ENCODE results near the gene SPATA20. TPM values are rescaled to one million over a fixed set of nuclear protein-coding genes. Genes with fewer than 3 reads are reported as not detected.

Gene SPATA20
- total and polyA plus RNA-seq, 2 of the 13 experiments (the other 11 are each of a cell fraction or from before 2014, with no cell fraction given): 36.1 to 64.8 TPM

DNA sequence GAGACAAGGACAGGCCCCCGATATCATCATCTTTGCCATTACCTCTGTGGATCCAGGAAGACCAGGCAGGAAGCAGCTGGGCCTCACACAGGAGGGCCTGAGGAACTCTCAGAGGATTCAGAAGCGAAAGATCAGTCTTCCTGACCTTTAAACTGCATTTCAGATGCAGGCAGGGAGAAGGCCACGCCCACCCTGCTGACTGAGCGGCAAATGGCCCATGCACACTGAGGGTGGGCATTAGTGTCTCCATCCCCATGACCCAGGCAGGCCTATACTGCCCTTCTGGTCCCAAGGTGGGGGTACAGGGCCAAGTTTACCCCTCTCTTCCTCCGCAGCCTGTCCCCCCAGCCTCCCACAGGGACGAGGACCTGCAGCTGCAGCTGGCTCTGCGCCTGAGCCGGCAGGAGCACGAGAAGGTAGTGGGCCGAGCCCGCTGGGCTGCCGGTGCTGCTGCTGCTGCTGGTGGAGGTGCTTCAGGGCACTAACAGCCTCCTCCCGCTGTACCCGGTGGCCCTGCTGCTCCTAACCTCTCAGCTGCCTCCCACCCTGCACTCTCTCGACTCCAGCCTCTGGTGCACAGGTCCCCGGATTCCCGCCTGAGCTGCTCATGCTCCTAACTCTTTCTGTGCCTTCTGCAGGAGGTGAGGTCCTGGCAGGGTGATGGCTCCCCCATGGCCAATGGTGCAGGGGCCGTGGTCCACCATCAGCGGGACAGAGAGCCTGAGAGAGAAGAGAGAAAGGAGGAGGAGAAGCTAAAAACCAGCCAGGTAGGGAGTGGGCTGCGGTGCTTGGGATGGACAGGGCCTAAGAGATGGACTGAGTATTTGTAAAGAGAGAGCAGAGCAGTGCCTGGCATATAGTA lies 8.2 kb upstream of the SPATA20 start (continued):
- peak; percentile 73; the same call in 1 of the 2 replicates for TF ChIP-seq SALL1 (CRISPR knock-in tag; IDR thresholded peaks at IDR 0.05)
- no peak for TF ChIP-seq ATF7 (IDR thresholded peaks at IDR 0.05)
- peak; percentile 25; the same call in 1 of the 2 replicates for TF ChIP-seq ATF7 (CRISPR knock-in tag; IDR thresholded peaks at IDR 0.05)
- TF ChIP-seq PAF1 (CRISPR knock-in tag; IDR thresholded peaks at IDR 0.05): no peak
- TF ChIP-seq SRY (CRISPR knock-in tag; IDR thresholded peaks at IDR 0.05): no peak
- peak; percentile 69; the same call in 1 of the 2 replicates for TF ChIP-seq ZSCAN21 (CRISPR knock-in tag; IDR thresholded peaks at IDR 0.05; ENCODE audit: borderline replicate concordance)
- no peak for TF ChIP-seq CHD4 (IDR thresholded peaks at IDR 0.05; ENCODE audit: borderline replicate concordance, low read length)
- TF ChIP-seq, protein P1, sequence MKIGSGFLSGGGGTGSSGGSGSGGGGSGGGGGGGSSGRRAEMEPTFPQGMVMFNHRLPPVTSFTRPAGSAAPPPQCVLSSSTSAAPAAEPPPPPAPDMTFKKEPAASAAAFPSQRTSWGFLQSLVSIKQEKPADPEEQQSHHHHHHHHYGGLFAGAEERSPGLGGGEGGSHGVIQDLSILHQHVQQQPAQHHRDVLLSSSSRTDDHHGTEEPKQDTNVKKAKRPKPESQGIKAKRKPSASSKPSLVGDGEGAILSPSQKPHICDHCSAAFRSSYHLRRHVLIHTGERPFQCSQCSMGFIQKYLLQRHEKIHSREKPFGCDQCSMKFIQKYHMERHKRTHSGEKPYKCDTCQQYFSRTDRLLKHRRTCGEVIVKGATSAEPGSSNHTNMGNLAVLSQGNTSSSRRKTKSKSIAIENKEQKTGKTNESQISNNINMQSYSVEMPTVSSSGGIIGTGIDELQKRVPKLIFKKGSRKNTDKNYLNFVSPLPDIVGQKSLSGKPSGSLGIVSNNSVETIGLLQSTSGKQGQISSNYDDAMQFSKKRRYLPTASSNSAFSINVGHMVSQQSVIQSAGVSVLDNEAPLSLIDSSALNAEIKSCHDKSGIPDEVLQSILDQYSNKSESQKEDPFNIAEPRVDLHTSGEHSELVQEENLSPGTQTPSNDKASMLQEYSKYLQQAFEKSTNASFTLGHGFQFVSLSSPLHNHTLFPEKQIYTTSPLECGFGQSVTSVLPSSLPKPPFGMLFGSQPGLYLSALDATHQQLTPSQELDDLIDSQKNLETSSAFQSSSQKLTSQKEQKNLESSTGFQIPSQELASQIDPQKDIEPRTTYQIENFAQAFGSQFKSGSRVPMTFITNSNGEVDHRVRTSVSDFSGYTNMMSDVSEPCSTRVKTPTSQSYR (CRISPR knock-in tag; IDR thresholded peaks at IDR 0.05; ENCODE audit: borderline replicate concordance): no peak
- peak; percentile 20; the same call in 1 of the 2 replicates for TF ChIP-seq KLF13 (CRISPR knock-in tag; IDR thresholded peaks at IDR 0.05)
- TF ChIP-seq MBNL3 (CRISPR knock-in tag; conservative IDR thresholded peaks at IDR 0.05): no peak
- no peak for TF ChIP-seq ZNF432 (CRISPR knock-in tag; IDR thresholded peaks at IDR 0.05; ENCODE audit: borderline replicate concordance)
- TF ChIP-seq, protein P2, sequence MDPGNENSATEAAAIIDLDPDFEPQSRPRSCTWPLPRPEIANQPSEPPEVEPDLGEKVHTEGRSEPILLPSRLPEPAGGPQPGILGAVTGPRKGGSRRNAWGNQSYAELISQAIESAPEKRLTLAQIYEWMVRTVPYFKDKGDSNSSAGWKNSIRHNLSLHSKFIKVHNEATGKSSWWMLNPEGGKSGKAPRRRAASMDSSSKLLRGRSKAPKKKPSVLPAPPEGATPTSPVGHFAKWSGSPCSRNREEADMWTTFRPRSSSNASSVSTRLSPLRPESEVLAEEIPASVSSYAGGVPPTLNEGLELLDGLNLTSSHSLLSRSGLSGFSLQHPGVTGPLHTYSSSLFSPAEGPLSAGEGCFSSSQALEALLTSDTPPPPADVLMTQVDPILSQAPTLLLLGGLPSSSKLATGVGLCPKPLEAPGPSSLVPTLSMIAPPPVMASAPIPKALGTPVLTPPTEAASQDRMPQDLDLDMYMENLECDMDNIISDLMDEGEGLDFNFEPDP (CRISPR knock-in tag; conservative IDR thresholded peaks at IDR 0.05): no peak
- no peak for TF ChIP-seq ZNF670 (CRISPR knock-in tag; IDR thresholded peaks at IDR 0.05; ENCODE audit: borderline replicate concordance)
- no peak for TF ChIP-seq CBX1 (IDR thresholded peaks at IDR 0.05; ENCODE audit: low read depth)
- TF ChIP-seq, protein P3, sequence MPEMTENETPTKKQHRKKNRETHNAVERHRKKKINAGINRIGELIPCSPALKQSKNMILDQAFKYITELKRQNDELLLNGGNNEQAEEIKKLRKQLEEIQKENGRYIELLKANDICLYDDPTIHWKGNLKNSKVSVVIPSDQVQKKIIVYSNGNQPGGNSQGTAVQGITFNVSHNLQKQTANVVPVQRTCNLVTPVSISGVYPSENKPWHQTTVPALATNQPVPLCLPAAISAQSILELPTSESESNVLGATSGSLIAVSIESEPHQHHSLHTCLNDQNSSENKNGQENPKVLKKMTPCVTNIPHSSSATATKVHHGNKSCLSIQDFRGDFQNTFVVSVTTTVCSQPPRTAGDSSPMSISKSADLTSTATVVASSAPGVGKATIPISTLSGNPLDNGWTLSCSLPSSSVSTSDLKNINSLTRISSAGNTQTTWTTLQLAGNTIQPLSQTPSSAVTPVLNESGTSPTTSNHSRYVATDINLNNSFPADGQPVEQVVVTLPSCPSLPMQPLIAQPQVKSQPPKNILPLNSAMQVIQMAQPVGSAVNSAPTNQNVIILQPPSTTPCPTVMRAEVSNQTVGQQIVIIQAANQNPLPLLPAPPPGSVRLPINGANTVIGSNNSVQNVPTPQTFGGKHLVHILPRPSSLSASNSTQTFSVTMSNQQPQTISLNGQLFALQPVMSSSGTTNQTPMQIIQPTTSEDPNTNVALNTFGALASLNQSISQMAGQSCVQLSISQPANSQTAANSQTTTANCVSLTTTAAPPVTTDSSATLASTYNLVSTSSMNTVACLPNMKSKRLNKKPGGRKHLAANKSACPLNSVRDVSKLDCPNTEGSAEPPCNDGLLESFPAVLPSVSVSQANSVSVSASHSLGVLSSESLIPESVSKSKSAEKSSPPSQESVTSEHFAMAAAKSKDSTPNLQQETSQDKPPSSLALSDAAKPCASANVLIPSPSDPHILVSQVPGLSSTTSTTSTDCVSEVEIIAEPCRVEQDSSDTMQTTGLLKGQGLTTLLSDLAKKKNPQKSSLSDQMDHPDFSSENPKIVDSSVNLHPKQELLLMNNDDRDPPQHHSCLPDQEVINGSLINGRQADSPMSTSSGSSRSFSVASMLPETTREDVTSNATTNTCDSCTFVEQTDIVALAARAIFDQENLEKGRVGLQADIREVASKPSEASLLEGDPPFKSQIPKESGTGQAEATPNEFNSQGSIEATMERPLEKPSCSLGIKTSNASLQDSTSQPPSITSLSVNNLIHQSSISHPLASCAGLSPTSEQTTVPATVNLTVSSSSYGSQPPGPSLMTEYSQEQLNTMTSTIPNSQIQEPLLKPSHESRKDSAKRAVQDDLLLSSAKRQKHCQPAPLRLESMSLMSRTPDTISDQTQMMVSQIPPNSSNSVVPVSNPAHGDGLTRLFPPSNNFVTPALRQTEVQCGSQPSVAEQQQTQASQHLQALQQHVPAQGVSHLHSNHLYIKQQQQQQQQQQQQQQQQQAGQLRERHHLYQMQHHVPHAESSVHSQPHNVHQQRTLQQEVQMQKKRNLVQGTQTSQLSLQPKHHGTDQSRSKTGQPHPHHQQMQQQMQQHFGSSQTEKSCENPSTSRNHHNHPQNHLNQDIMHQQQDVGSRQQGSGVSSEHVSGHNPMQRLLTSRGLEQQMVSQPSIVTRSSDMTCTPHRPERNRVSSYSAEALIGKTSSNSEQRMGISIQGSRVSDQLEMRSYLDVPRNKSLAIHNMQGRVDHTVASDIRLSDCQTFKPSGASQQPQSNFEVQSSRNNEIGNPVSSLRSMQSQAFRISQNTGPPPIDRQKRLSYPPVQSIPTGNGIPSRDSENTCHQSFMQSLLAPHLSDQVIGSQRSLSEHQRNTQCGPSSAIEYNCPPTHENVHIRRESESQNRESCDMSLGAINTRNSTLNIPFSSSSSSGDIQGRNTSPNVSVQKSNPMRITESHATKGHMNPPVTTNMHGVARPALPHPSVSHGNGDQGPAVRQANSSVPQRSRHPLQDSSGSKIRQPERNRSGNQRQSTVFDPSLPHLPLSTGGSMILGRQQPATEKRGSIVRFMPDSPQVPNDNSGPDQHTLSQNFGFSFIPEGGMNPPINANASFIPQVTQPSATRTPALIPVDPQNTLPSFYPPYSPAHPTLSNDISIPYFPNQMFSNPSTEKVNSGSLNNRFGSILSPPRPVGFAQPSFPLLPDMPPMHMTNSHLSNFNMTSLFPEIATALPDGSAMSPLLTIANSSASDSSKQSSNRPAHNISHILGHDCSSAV (CRISPR knock-in tag; IDR thresholded peaks at IDR 0.05; ENCODE audit: borderline replicate concordance): no peak
- no peak for TF ChIP-seq SIX4 (CRISPR knock-in tag; IDR thresholded peaks at IDR 0.05)

Data from HepG2 (cell line).